ENCODE results near the gene LRP1B.
"Not testable (repeated sequence)": the region's sequence is repeated elsewhere in the genome, so short reads cannot be mapped to it uniquely, and the experiment has no call there.

Gene LRP1B

GRCh38 chr2:140481136-140481535 lies 1649.7 kb downstream of the LRP1B start:
- no peak for DNase-seq

GRCh38 chr2:140473851-140474250 lies 1657.0 kb downstream of the LRP1B start:
- no peak for DNase-seq

GRCh38 chr2:140472676-140473075 lies 1658.1 kb downstream of the LRP1B start:
- DNase-seq: no peak

- no peak for DNase-seq
Measured at GRCh38 chr2:140465301-140465700, 1665.5 kb downstream of the LRP1B start.

- no peak for DNase-seq
Measured at GRCh38 chr2:140462990-140463389, 1667.8 kb downstream of the LRP1B start.

- DNase-seq: no peak
Measured at GRCh38 chr2:140457483-140457882, 1673.3 kb downstream of the LRP1B start.

- DNase-seq: no peak
Measured at GRCh38 chr2:140455315-140455714, 1675.5 kb downstream of the LRP1B start.

GRCh38 chr2:140454717-140455116 lies 1676.1 kb downstream of the LRP1B start:
- no peak for DNase-seq

GRCh38 chr2:140451324-140451723 lies 1679.5 kb downstream of the LRP1B start:
- DNase-seq: no peak

- no peak for DNase-seq
Measured at GRCh38 chr2:140442319-140442718, 1688.5 kb downstream of the LRP1B start.

- DNase-seq: no peak
Measured at GRCh38 chr2:140440815-140441214, 1690.0 kb downstream of the LRP1B start.

- no peak for DNase-seq
Measured at GRCh38 chr2:140436936-140437335, 1693.9 kb downstream of the LRP1B start.

GRCh38 chr2:140427033-140427432 lies 1703.8 kb downstream of the LRP1B start:
- DNase-seq: not testable (repeated sequence)

GRCh38 chr2:140424471-140424870 lies 1706.3 kb downstream of the LRP1B start:
- no peak for DNase-seq

- DNase-seq: no peak
Measured at GRCh38 chr2:140422759-140423158, 1708.1 kb downstream of the LRP1B start.

- no peak for DNase-seq
Measured at GRCh38 chr2:140417504-140417903, 1713.3 kb downstream of the LRP1B start.

GRCh38 chr2:140416577-140416976 lies 1714.2 kb downstream of the LRP1B start:
- no peak for DNase-seq

- DNase-seq: not testable (repeated sequence)
Measured at GRCh38 chr2:140415035-140415434, 1715.8 kb downstream of the LRP1B start.

GRCh38 chr2:140410695-140411094 lies 1720.1 kb downstream of the LRP1B start:
- DNase-seq: no peak

GRCh38 chr2:140401056-140401455 lies 1729.8 kb downstream of the LRP1B start:
- no peak for DNase-seq

- no peak for DNase-seq
Measured at GRCh38 chr2:140392824-140393223, 1738.0 kb downstream of the LRP1B start.

- no peak for DNase-seq
Measured at GRCh38 chr2:140384946-140385345, 1745.9 kb downstream of the LRP1B start.

GRCh38 chr2:140383781-140384180 lies 1747.0 kb downstream of the LRP1B start:
- no peak for DNase-seq

- no peak for DNase-seq
Measured at GRCh38 chr2:140376686-140377085, 1754.1 kb downstream of the LRP1B start.

GRCh38 chr2:140363131-140363530 lies 1767.7 kb downstream of the LRP1B start:
- DNase-seq: no peak

GRCh38 chr2:140362361-140362760 lies 1768.5 kb downstream of the LRP1B start:
- DNase-seq: no peak
